Transverse colon (tissue), 4 donors: Measurements from ENCODE around the gene APOA1. TPM values are rescaled to one million over a fixed set of nuclear protein-coding genes. Genes with fewer than 3 reads are reported as not detected.
"Not testable (repeated sequence)": the region's sequence is repeated elsewhere in the genome, so short reads cannot be mapped to it uniquely, and the experiment has no call there.

Experiments
- DNase-seq: peaks from one replicate; pipeline ENCODE4 v3.0.0-alpha.2; 2019
- H3K27ac ChIP-seq, 4 donors: fragments of 200-600 bp; sonication (generic); 2 replicates each; pipeline ENCODE4 v1.5.1; 2016 to 2018; ENCODE audit warnings: inconsistent platforms in 4 of 4
- H3K27me3 ChIP-seq: fragments of 200-600 bp; sonication (generic); 2 replicates; pipeline ENCODE4 v1.5.1; 2017; ENCODE audit warnings: inconsistent platforms
- H3K36me3 ChIP-seq, 4 donors: fragments of 200-600 bp; sonication (generic); 2 replicates each; pipeline ENCODE4 v1.5.1; 2017 to 2019; ENCODE audit warnings: inconsistent platforms in 4 of 4
- H3K4me1 ChIP-seq, 4 donors: fragments of 200-600 bp; sonication (generic); 2 replicates each; pipeline ENCODE4 v1.5.1; 2017 to 2020; ENCODE audit warnings: inconsistent platforms in 4 of 4
- H3K4me3 ChIP-seq, 4 donors: fragments of 200-600 bp; sonication (generic); 1 replicate in 1 of 4; 2 replicates in 3 of 4; pipeline versions ENCODE4 v1.5.1 to v1.6.1; 2017 to 2019; ENCODE audit warnings: inconsistent platforms in 4 of 4
- H3K9me3 ChIP-seq, 2 donors: fragments of 200-600 bp; sonication (generic); 2 replicates each; pipeline ENCODE4 v1.5.1; 2017 to 2019; ENCODE audit warnings: inconsistent platforms in 2 of 2
- EP300 ChIP-seq: sonication (generic); formaldehyde crosslinking; IDR thresholded peaks from one replicate; pipeline ENCODE4 v1.6.1; 2017; ENCODE audit warnings: antibody characterized with exemption, low read depth
- POLR2A ChIP-seq: fragments of 450-650 bp; IDR thresholded peaks from one replicate; pipeline ENCODE4 v1.6.1; 2016; ENCODE audit warnings: antibody characterized with exemption, mild to moderate bottlenecking, moderate library complexity
- POLR2AphosphoS5 ChIP-seq, 3 donors: sonication (generic); formaldehyde crosslinking; IDR thresholded peaks; one replicate each; pipeline ENCODE4 v1.6.1; 2016; ENCODE audit warnings: antibody characterized with exemption in 3 of 3
- WGBS, 2 donors: methylation state at CpG; one replicate each; pipeline ENCODE4 v1.1.5; 2018; ENCODE audit warnings: low coverage in 1 of 2; 5-methylcytosine and 5-hydroxymethylcytosine counted together
- in situ Hi-C, 4 donors: fragments of 200-750 bp; cut with MboI; loops; one replicate each; pipeline versions ENCODE4 v1.15.0 to v1.15.1; 2017; ENCODE audit warnings: low sequenced_read_pairs in 3 of 4, low pct_ligation_motif_present in 1 of 4, low pct_unique_long_range_greater_than_20kb in 1 of 4
- intact Hi-C: fragments of 100-400 bp; cut with DNase I; formaldehyde crosslinking; loops from one replicate; pipeline ENCODE4 v1.15.1; 2023; ENCODE audit warnings: low total_unique reads
- total RNA-seq, 4 donors: library from RNA; depleted of rRNA; stranded (reverse); fragments of >200 nt; gene quantifications; one replicate each; pipeline ENCODE4 v1.1.0, GENCODE V29; 2016
- TF ChIP-seq, protein P1 (sequence below), 5 experiments: fragments of 200-600 bp in 3 of 5; fragments of 450-650 bp in 2 of 5; sonication (generic) in 3 of 5; IDR thresholded peaks; 1 replicate in 2 of 5; 2 replicates in 3 of 5; pipeline ENCODE4 v1.5.1; 2016 to 2017; ENCODE audit warnings: antibody characterized with exemption in 5 of 5, inconsistent platforms in 3 of 5, mild to moderate bottlenecking in 2 of 5, moderate library complexity in 1 of 5

APOA1 gene
- total RNA-seq, 4 donors from 2014 or later: 169 TPM; not detected in 3

DNA sequence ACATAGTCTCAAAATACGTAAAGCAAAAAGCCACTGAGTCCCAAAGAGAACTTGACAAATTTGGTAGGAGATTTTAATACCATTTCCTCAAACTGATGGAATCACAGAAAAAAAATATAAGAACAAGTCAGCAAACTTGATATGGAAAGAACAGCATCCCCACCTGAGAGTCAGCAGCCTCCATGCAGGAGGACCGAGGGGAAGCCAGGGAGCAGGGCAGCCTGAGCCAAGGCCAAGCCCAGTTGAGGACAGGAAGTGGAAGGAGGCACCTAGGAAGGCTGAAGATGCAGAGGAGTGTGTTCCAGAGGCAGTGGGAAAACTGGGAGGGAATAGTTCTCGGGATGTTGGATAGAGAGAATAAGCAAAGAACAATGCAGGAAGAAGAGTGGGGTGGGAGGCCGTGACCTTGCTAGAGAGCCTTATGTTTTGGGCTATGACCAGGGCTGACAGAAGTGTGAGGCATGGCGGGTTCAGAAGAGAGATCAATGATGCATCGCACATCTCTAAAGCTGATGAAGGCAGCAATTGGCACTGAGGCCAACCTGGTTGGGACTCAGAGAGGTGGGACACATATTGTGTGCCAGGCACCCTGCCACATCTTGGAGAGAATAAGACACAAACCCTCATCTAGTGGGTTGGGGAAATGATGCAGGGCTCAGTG, 29.7 kb downstream of the APOA1 start:
- H3K27me3 ChIP-seq: no peaks in the 10 kb centered on the region
- H3K36me3 ChIP-seq: no peaks in the 10 kb centered on the region
- in situ Hi-C loops: no loop called here
- DNase-seq: no peak
- WGBS, 2 donors: 81 to 84% methylated on average over 2 to 6 of the region's 6 CpGs
- H3K27ac ChIP-seq: no peak overlapping the region
- H3K4me1 ChIP-seq: peaks cover 0 to 7% (median 2%) of the 10 kb centered on the region in 4 donors
- no peaks in the 10 kb centered on the region for H3K9me3 ChIP-seq
- intact Hi-C loops: no loop called here
- H3K4me3 ChIP-seq: no peak overlapping the region
- TF ChIP-seq, protein P1, sequence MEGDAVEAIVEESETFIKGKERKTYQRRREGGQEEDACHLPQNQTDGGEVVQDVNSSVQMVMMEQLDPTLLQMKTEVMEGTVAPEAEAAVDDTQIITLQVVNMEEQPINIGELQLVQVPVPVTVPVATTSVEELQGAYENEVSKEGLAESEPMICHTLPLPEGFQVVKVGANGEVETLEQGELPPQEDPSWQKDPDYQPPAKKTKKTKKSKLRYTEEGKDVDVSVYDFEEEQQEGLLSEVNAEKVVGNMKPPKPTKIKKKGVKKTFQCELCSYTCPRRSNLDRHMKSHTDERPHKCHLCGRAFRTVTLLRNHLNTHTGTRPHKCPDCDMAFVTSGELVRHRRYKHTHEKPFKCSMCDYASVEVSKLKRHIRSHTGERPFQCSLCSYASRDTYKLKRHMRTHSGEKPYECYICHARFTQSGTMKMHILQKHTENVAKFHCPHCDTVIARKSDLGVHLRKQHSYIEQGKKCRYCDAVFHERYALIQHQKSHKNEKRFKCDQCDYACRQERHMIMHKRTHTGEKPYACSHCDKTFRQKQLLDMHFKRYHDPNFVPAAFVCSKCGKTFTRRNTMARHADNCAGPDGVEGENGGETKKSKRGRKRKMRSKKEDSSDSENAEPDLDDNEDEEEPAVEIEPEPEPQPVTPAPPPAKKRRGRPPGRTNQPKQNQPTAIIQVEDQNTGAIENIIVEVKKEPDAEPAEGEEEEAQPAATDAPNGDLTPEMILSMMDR (IDR thresholded peaks at IDR 0.05): no peak
- TF ChIP-seq POLR2A (no peak), POLR2AphosphoS5 (IDR thresholded peaks at IDR 0.05) (no peak), EP300 (no peak)

DNA sequence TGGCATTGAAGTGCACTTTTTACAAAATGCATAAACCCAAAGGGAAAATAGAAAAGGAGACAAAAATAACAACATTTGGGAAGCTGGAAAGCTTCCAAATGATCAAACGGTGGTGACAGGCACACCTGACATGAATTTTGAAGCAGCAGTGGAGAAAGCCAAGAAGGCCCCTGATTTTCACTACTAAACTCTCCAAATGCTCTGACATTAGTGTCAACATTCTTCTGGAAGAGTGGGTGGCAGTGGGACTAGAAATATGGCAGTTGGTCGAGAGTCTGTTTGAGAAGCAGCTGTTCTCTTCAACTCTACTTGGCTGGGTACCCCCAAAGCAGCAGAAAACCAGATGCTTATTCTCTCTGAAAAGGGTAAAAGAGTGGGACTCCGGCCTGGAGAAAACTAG, 33.4 kb downstream of the APOA1 start:
- Histone ChIP-seq H3K27me3 (no peaks in the 10 kb centered on the region), H3K36me3 (no peaks in the 10 kb centered on the region), H3K9me3 (no peaks in the 10 kb centered on the region), H3K4me3 (no peak overlapping the region), H3K4me1 (peaks cover 0 to 7% (median 2%) of the 10 kb centered on the region in 4 donors), H3K27ac (no peak overlapping the region)
- WGBS, 2 donors: 58 to 67% methylated on average over 1 to 3 of the region's 3 CpGs
- in situ Hi-C loops (no loop called here), intact Hi-C loops (no loop called here)
- DNase-seq: no peak
- no peak for TF ChIP-seq POLR2AphosphoS5 (IDR thresholded peaks at IDR 0.05)
- TF ChIP-seq, protein P1 (IDR thresholded peaks at IDR 0.05): no peak
- no peak for TF ChIP-seq POLR2A
- TF ChIP-seq EP300: no peak

DNA sequence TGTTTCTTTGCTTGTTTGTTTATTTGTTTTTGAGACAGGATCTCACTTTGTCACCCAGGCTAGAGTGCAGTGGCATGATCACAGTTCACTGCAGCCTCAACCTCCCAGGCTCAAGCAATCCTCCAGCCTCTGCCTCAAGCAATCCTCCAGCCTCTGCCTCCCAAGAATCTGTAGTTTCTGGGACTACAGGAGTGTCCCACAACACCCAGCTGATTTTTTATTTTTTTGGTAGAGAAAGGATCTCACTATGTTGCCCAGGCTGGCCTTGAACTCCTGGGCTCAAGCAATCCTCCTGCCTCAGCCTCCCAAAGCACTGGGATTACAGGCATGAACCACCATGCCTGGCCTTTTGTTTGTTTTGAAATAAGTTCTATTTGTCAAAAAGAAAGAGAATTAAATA, 35.8 kb downstream of the APOA1 start:
- in situ Hi-C loops, H3K4me1 ChIP-seq, intact Hi-C loops: not testable (repeated sequence)

DNA sequence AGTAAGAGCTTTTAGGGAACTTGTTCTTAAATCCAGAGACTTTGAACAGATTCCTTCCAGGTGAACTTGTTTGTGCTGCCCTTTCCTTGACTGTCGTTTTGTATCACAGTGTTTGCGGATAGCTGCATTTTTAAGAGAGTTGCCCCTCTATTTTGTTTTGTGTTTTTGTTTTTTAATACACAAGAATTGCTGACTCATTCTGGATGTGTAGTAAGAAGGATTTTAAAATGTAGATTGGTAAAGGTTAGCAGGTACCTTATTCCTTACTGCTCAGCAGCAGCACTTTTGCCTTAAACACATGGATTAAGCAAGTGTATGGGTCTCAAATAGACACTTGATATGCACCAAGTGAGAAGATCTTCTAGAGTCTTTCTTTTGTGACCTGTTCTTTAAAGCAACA, 36.8 kb downstream of the APOA1 start:
- Histone ChIP-seq H3K4me1 (no peaks in the 10 kb centered on the region), H3K4me3 (no peak overlapping the region), H3K27ac (no peak overlapping the region), H3K27me3 (no peaks in the 10 kb centered on the region), H3K9me3 (no peaks in the 10 kb centered on the region), H3K36me3 (no peaks in the 10 kb centered on the region)
- WGBS, 2 donors: 92 to 100% methylated on average over 2 of the region's 2 CpGs
- intact Hi-C loops: no loop called here
- in situ Hi-C loops: no loop called here
- TF ChIP-seq, protein P1 (IDR thresholded peaks at IDR 0.05): no peak
- no peak for TF ChIP-seq POLR2A
- no peak for DNase-seq

More for the DNA sequence above, 35.8 kb downstream of the APOA1 start:
- H3K36me3 ChIP-seq, DNase-seq, H3K27ac ChIP-seq, H3K27me3 ChIP-seq, H3K4me3 ChIP-seq, H3K9me3 ChIP-seq: not testable (repeated sequence)

DNA sequence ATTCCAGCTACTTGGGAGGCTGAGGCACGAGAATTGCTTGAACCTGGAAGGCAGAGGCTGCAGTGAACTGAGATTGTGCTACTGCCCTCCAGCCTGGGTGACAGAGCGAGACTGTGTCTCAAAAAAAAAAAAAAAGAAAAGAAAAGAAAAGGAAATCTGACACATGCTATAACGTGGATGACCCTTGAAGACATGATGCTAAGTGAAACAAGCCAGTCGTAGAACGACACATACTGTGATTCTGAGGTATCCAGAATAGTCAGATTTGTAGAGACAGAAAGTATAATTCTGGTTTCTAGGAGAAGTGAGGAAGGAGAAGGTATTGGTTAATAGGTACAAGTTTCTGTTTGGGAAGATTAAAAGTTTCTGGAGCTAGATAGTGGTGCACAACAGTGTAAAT, 39.1 kb downstream of the APOA1 start:
- TF ChIP-seq POLR2A (no peak), POLR2AphosphoS5 (IDR thresholded peaks at IDR 0.05) (no peak), EP300 (no peak)
- TF ChIP-seq, protein P1 (IDR thresholded peaks at IDR 0.05): no peak
- WGBS, 2 donors: 80 to 84% methylated on average over 1 to 5 of the region's 5 CpGs

More for the DNA sequence above, 39.1 kb downstream of the APOA1 start:
- Histone ChIP-seq H3K27me3 (no peaks in the 10 kb centered on the region), H3K36me3 (no peaks in the 10 kb centered on the region), H3K27ac (no peak overlapping the region), H3K9me3 (no peaks in the 10 kb centered on the region), H3K4me3 (no peak overlapping the region), H3K4me1 (no peaks in the 10 kb centered on the region)
- no peak for DNase-seq
- intact Hi-C loops (no loop called here), in situ Hi-C loops (loop anchor here (10.0 to 25.0 kb wide), 2 partner anchors 306 to 314 kb away; no protein-coding TSS in a partner anchor)
